Thyroid gland (tissue), 4 donors: ENCODE measurements around the gene AKT2.

ENCODE experiments used
- POLR2A ChIP-seq, 2 donors: fragments of 450-650 bp; IDR thresholded peaks; one replicate each; pipeline ENCODE4 v1.6.1; 2017; ENCODE audit warnings: antibody characterized with exemption in 2 of 2, mild to moderate bottlenecking in 2 of 2, moderate library complexity in 1 of 2
- TF ChIP-seq, protein P1 (sequence below), 6 experiments: fragments of 200-600 bp in 3 of 6; fragments of 450-650 bp in 3 of 6; sonication (generic) in 3 of 6; IDR thresholded peaks; one replicate each; pipeline ENCODE4 v1.5.1; 2016 to 2019; ENCODE audit warnings: antibody characterized with exemption in 6 of 6, mild to moderate bottlenecking in 2 of 6, inconsistent platforms in 1 of 6, moderate library complexity in 1 of 6

- TF ChIP-seq, protein P1, sequence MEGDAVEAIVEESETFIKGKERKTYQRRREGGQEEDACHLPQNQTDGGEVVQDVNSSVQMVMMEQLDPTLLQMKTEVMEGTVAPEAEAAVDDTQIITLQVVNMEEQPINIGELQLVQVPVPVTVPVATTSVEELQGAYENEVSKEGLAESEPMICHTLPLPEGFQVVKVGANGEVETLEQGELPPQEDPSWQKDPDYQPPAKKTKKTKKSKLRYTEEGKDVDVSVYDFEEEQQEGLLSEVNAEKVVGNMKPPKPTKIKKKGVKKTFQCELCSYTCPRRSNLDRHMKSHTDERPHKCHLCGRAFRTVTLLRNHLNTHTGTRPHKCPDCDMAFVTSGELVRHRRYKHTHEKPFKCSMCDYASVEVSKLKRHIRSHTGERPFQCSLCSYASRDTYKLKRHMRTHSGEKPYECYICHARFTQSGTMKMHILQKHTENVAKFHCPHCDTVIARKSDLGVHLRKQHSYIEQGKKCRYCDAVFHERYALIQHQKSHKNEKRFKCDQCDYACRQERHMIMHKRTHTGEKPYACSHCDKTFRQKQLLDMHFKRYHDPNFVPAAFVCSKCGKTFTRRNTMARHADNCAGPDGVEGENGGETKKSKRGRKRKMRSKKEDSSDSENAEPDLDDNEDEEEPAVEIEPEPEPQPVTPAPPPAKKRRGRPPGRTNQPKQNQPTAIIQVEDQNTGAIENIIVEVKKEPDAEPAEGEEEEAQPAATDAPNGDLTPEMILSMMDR (IDR thresholded peaks at IDR 0.05) = no peak
- TF ChIP-seq POLR2A (IDR thresholded peaks at IDR 0.05) = no peak
Measured at GRCh38 chr19:40198272-40198990, 86.7 kb downstream of the AKT2 start.
